ENCODE measurements around the gene ANTXR2. TPM values are rescaled to one million over a fixed set of nuclear protein-coding genes. Genes with fewer than 3 reads are reported as not detected.
"Not testable (repeated sequence)": the region's sequence is repeated elsewhere in the genome, so short reads cannot be mapped to it uniquely, and the experiment has no call there.

The ANTXR2 gene
- polyA plus RNA-seq, 5 donors, result 48.1 to 76.4 (median 65.5) TPM

DNA sequence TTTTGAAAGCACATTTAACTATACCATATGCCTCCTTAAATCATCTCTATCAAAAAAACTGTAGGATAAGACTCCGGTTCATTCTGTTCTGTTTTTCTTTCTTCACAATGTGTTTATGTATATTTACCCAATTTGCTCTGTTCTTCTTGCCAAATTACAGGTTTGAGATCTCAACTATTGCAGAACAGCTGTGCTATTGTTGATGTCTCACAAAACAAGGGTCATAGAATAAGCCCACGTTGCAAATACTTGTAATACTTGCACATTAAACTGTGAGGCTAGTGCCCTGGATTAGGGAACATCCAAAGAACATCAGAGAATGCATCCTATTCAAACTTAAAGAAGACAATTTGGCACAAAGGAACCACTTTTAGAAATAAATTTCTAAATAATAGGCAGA, 45.4 kb downstream of the ANTXR2 start:
- DNase-seq, result no peak

GRCh38 chr4:80026100-80026499, 46.9 kb downstream of the ANTXR2 start:
- no peak for DNase-seq

- DNase-seq, result no peak
These were observed 48.7 kb downstream of the ANTXR2 start for GRCh38 chr4:80024335-80024734.

DNA sequence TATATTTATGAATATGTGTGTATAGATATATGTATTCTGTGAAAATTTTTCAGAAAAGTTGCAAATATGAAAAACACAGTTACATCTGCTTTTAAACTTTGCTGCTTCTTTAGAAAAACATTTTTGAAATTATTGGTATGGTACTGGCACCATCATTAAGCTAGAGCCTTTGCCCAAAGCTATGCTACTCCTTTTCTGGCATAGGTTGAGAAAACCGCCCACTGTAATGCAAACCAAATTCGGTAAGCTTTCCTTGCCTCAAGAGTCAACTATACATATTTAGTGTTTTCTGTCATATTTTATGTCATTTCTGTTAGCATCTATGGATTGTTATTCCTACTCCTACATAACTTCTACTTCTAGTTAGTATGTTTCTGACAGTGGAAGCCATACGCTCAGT, 50.7 kb downstream of the ANTXR2 start:
- DNase-seq, result no peak

- DNase-seq, result no peak
These were observed 55.7 kb downstream of the ANTXR2 start for GRCh38 chr4:80017125-80017854.

DNA sequence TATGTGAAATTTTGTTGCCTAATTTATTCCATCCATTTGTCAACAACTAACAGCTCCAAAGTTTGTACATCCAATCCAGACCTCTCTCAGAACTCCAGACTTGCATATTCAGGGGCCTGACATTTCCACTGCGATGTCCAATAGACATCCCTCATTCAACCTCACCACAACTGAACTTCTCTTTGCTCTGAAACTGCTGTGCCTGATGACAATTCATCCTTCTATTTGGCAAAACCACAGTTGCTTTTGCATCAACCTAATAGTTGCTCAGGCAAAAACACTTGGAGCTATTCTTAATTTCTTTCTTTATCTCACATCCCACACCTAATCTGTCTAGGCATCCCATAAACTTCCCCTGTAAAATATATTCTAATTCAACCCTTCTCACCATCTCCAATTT, 56.5 kb downstream of the ANTXR2 start:
- no peak for DNase-seq

- no peak for DNase-seq
These were observed 57.4 kb downstream of the ANTXR2 start for GRCh38 chr4:80015407-80016189.

DNA sequence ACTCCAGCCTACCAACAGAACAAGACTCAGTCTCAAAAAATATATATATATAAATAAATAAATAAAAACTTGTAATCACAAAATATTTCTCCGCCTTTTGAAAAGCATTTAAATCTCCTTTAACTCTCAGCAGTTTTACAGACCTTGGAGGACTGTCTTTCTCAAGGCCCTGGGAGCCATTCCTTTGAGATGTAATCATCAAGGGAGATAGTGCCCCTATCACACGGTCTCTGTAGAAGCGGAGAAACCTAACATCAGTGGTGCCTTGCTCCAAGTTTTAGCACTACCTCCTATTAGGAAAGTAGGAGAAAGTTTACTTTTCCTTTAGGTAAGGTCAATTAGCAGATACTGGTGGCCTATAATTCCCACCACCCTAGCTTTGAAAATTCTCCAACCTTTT, 58.5 kb downstream of the ANTXR2 start:
- DNase-seq, result no peak

DNA sequence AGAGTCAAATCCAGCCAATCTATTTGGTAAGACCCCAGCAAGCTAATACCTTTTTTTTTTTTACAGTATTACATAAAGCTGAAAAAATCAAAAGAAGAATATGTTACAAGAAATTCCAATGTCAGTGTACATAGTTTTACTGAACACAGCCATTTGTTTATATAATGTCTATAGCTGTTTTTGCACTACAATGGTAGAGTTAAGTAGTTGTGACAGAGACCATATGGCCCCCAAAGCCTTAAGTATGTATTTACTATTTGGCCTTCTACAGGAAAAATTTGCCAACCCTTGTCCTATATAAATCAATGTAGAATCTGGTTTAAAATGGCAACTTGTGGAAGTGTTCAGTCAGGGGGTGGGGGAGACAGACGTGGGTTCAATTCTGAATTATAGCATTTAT, 60.7 kb downstream of the ANTXR2 start:
- peak in 1 of 2 donors; percentile 30 for DNase-seq

GRCh38 chr4:80011636-80012236, 61.3 kb downstream of the ANTXR2 start:
- no peak for DNase-seq

GRCh38 chr4:80010316-80010715, 62.7 kb downstream of the ANTXR2 start:
- no peak for DNase-seq

DNA sequence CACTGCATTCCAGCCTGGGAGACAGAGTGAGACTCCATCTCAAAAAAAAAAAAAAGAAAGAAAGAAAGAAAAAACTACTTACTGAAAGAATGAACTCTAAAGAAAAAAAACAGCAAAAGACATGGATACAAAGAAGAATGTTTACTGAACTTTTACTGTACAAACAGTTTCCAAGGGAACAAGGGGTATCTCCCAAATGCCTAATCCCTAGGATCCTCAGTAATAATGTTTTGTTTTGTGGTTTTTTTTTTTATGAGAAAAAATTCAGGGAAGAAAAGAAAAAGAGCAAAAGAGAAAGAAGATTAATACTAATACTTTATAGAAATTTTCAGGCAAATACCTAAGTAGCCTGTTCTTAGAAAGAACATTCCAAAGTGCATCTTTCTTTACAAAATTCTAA, 63.2 kb downstream of the ANTXR2 start:
- DNase-seq, result no peak

DNA sequence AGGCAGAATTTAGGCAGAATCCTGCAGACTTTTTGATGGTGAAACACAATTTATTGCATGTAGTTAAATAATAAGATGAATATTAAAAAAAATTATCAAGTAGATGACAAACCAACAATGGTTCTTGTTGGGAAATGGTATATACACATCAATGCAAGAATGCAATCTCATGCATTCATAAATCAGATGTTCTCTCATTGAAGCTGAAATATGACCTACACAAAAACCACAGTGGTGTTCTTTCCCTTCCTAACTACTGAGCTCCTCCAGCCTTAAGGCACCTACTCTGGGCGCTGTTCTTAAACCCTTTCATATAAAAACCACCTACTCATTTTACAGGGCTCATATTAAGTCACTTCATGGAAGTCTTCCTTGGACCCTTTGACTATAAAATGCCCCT, 64.1 kb downstream of the ANTXR2 start:
- no peak for DNase-seq

GRCh38 chr4:80008351-80008750, 64.7 kb downstream of the ANTXR2 start:
- DNase-seq, result no peak

DNA sequence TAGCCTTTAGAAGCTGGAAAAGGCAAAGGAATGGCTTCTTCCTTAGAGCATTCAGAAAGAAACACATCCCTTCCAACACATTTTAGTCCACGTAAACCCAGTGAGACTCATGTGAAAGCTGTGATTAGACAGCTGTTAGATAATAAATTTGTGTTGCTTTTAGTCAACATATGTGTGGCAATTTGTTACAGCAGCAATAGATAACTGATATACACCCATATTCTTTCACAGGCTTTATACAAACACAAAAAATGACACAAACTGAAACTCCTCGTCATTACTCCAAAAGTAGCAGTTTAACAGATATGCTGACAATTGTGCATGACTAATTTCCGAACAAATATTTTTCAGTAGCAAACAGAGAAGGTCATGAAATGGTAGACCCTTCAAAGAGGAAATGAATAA, 65.3 kb downstream of the ANTXR2 start:
- no peak for DNase-seq

DNA sequence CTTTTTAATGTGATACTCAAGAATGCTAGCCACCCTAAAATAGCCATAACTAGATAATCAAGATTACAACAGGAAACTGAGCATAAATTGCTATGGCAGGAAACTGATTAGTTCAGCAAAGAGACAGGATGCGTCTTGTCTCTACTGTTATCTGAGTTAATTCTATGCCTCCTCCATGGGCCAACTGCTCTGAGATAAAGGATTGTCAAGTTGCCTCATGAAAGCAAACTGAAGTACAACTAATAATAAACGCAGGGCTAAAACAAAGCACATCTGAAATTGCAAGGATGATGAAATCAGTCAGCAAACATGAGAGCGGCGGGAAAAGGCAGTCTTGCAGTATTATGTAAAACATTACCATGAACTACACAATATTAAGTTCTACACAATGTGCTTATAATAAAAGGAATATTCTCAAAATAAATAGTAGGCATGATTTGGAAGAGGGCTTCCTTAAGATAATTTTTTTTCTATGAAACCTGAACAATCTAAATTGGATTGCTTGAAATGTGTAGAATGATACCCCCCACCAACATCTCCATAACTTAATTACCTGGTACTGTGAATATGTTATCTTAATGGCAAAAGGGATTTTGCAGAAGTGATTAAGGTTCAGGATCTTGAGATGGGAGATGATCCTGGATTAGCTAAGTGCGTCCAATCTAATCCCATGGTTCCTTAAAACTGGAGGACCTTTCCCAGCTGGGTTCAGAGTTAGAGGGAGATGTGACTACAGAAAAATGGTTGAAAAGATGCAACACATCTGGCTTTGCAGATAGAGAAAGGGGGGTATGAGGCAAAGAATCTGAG, 65.9 kb downstream of the ANTXR2 start:
- DNase-seq, result no peak

- no peak for DNase-seq
These were observed 67.2 kb downstream of the ANTXR2 start for GRCh38 chr4:80005863-80006262.

GRCh38 chr4:80004319-80004718, 68.7 kb downstream of the ANTXR2 start:
- no peak for DNase-seq

DNA sequence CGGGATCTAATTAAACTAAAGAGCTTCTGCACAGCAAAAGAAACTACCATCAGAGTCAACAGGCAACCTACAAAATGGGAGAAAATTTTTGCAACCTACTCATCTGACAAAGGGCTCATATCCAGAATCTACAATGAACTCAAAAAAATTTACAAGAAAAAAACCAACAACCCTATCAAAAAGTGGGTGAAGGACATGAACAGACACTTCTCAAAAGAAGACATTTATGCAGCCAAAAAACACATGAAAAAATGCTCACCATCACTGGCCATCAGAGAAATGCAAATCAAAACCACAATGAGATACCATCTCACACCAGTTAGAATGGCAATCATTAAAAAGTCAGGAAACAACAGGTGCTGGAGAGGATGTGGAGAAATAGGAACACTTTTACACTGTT, 70.5 kb downstream of the ANTXR2 start:
- DNase-seq, result not testable (repeated sequence)

GRCh38 chr4:79999048-79999447, 74.0 kb downstream of the ANTXR2 start:
- not testable (repeated sequence) for DNase-seq

DNA sequence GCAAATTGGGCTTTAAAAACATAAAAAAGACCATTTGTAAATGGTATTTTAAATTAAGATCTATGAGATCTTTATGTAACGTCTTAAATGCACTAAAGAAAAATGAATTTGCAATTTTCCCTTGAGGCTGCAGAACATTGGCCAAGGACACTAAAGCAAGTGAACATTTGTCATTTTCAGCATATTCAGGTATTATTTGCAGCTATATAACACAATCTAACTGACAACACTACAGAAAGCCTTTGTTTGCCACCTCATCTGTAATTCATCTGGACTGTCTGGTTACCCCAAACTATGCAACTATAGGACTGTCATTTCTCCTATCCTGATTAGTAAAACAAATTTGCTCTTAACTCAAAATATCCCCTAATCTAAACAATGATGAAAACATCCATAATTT, 74.8 kb downstream of the ANTXR2 start:
- DNase-seq, result no peak

- peak; percentile 57 to 59 for DNase-seq
These were observed 76.2 kb downstream of the ANTXR2 start for GRCh38 chr4:79996851-79997250.
